Endothelial cell of umbilical vein (primary cell): Measurements from ENCODE around the gene KRT81.

ENCODE experiments used
- CTCF ChIP-seq, 2 donors: IDR thresholded peaks; 1 replicate in 1 of 2; 2 replicates in 1 of 2; pipeline ENCODE4 v1.5.1; 2011; ENCODE audit warnings: low read length in 2 of 2, mild to moderate bottlenecking in 2 of 2, moderate library complexity in 2 of 2, control low read depth in 1 of 2, inconsistent platforms in 1 of 2, low read depth in 1 of 2; ENCODE audit not compliant: insufficient read depth in 1 of 2; ENCODE audit errors: extremely low read depth in 1 of 2
- EZH2 ChIP-seq: IDR thresholded peaks from 2 replicates; pipeline ENCODE4 v1.6.1; 2012; ENCODE audit warnings: borderline replicate concordance, low read depth, mild to moderate bottlenecking, moderate library complexity, low read length, inconsistent platforms; ENCODE audit not compliant: severe bottlenecking
- MAX ChIP-seq: IDR thresholded peaks from 2 replicates; pipeline ENCODE4 v1.6.1; 2011; ENCODE audit not compliant: insufficient read depth, insufficient read length
- MYC ChIP-seq: IDR thresholded peaks from one replicate; pipeline ENCODE4 v1.6.1; 2011; ENCODE audit warnings: mild to moderate bottlenecking, low read depth, low read length
- POLR2A ChIP-seq: IDR thresholded peaks from 2 replicates; pipeline ENCODE4 v1.6.1; 2012; ENCODE audit warnings: low read depth, mild to moderate bottlenecking, control low read depth, low read length
- POLR2AphosphoS5 ChIP-seq: IDR thresholded peaks from 2 replicates; pipeline ENCODE4 v1.6.1; 2012; ENCODE audit warnings: low read depth, mild to moderate bottlenecking, control low read depth, low read length, moderate library complexity; ENCODE audit not compliant: insufficient read depth

- TF ChIP-seq CTCF (IDR thresholded peaks at IDR 0.05; ENCODE audit: extremely low read depth in 1 of 2, insufficient read depth in 1 of 2, low read depth in 1 of 2, low read length in 2 of 2) (no peak), POLR2A (no peak), EZH2 (no peak), MAX (no peak), MYC (no peak), POLR2AphosphoS5 (no peak)
Measured at GRCh38 chr12:52254180-52254964, 37.0 kb downstream of the KRT81 start.
